WTC11 (cell line): ENCODE data around the gene CNPY4.
A peak's percentile ranks its signal among the peaks of the same experiment; 100 is the strongest.

ENCODE experiments used
- ARID4B ChIP-seq: sonication (generic); formaldehyde crosslinking; IDR thresholded peaks from 2 replicates; pipeline ENCODE4 v1.8.0; 2023; ENCODE audit warnings: missing genetic modification reagents, mild to moderate bottlenecking, borderline replicate concordance
- ATF6 ChIP-seq: sonication (generic); formaldehyde crosslinking; IDR thresholded peaks from 2 replicates; pipeline ENCODE4 v1.8.1; 2023; ENCODE audit warnings: mild to moderate bottlenecking, missing genetic modification reagents
- USF2 ChIP-seq: sonication (generic); formaldehyde crosslinking; IDR thresholded peaks from 2 replicates; pipeline ENCODE4 v1.8.1; 2023; ENCODE audit warnings: mild to moderate bottlenecking, missing genetic modification reagents, moderate library complexity
- TF ChIP-seq, protein P1 (sequence below): sonication (generic); formaldehyde crosslinking; IDR thresholded peaks from 2 replicates; pipeline ENCODE4 v1.8.1; 2023; ENCODE audit warnings: mild to moderate bottlenecking, missing genetic modification reagents, borderline replicate concordance
- TF ChIP-seq, protein P2 (sequence below): fragments of 200-600 bp; IDR thresholded peaks from 2 replicates; pipeline ENCODE4 v1.8.0; 2022; ENCODE audit warnings: antibody characterized with exemption
- TF ChIP-seq, protein P3 (sequence below): sonication (generic); formaldehyde crosslinking; IDR thresholded peaks from 2 replicates; pipeline ENCODE4 v1.8.0; 2022; ENCODE audit warnings: mild to moderate bottlenecking, missing genetic modification reagents
- TF ChIP-seq, protein P4 (sequence below): sonication (generic); formaldehyde crosslinking; IDR thresholded peaks from 2 replicates; pipeline ENCODE4 v1.8.0; 2022; ENCODE audit warnings: mild to moderate bottlenecking, missing genetic modification reagents
- TF ChIP-seq, protein P5 (sequence below): sonication (generic); formaldehyde crosslinking; IDR thresholded peaks from 2 replicates; pipeline ENCODE4 v1.8.0; 2022; ENCODE audit warnings: mild to moderate bottlenecking, missing genetic modification reagents
- TF ChIP-seq, protein P6 (sequence below): sonication (generic); formaldehyde crosslinking; IDR thresholded peaks from 2 replicates; pipeline ENCODE4 v1.8.1; 2022; ENCODE audit warnings: low read depth, mild to moderate bottlenecking, moderate library complexity, missing genetic modification reagents, borderline replicate concordance

GRCh38 chr7:100127866-100128636 lies 8.6 kb downstream of the CNPY4 start:
- TF ChIP-seq USF2 (CRISPR knock-in tag) (no peak), ARID4B (CRISPR knock-in tag) (no peak; the same call in 1 of the 2 replicates), ATF6 (CRISPR knock-in tag) (no peak)
- TF ChIP-seq, protein P1, sequence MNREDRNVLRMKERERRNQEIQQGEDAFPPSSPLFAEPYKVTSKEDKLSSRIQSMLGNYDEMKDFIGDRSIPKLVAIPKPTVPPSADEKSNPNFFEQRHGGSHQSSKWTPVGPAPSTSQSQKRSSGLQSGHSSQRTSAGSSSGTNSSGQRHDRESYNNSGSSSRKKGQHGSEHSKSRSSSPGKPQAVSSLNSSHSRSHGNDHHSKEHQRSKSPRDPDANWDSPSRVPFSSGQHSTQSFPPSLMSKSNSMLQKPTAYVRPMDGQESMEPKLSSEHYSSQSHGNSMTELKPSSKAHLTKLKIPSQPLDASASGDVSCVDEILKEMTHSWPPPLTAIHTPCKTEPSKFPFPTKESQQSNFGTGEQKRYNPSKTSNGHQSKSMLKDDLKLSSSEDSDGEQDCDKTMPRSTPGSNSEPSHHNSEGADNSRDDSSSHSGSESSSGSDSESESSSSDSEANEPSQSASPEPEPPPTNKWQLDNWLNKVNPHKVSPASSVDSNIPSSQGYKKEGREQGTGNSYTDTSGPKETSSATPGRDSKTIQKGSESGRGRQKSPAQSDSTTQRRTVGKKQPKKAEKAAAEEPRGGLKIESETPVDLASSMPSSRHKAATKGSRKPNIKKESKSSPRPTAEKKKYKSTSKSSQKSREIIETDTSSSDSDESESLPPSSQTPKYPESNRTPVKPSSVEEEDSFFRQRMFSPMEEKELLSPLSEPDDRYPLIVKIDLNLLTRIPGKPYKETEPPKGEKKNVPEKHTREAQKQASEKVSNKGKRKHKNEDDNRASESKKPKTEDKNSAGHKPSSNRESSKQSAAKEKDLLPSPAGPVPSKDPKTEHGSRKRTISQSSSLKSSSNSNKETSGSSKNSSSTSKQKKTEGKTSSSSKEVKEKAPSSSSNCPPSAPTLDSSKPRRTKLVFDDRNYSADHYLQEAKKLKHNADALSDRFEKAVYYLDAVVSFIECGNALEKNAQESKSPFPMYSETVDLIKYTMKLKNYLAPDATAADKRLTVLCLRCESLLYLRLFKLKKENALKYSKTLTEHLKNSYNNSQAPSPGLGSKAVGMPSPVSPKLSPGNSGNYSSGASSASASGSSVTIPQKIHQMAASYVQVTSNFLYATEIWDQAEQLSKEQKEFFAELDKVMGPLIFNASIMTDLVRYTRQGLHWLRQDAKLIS (CRISPR knock-in tag) = no peak
- TF ChIP-seq, protein P2, sequence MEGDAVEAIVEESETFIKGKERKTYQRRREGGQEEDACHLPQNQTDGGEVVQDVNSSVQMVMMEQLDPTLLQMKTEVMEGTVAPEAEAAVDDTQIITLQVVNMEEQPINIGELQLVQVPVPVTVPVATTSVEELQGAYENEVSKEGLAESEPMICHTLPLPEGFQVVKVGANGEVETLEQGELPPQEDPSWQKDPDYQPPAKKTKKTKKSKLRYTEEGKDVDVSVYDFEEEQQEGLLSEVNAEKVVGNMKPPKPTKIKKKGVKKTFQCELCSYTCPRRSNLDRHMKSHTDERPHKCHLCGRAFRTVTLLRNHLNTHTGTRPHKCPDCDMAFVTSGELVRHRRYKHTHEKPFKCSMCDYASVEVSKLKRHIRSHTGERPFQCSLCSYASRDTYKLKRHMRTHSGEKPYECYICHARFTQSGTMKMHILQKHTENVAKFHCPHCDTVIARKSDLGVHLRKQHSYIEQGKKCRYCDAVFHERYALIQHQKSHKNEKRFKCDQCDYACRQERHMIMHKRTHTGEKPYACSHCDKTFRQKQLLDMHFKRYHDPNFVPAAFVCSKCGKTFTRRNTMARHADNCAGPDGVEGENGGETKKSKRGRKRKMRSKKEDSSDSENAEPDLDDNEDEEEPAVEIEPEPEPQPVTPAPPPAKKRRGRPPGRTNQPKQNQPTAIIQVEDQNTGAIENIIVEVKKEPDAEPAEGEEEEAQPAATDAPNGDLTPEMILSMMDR = no peak
- TF ChIP-seq, protein P3, sequence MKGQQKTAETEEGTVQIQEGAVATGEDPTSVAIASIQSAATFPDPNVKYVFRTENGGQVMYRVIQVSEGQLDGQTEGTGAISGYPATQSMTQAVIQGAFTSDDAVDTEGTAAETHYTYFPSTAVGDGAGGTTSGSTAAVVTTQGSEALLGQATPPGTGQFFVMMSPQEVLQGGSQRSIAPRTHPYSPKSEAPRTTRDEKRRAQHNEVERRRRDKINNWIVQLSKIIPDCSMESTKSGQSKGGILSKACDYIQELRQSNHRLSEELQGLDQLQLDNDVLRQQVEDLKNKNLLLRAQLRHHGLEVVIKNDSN (CRISPR knock-in tag) = 0 out of 2 replicates have a peak, but pooled peaks have one; percentile 13
- TF ChIP-seq, protein P4, sequence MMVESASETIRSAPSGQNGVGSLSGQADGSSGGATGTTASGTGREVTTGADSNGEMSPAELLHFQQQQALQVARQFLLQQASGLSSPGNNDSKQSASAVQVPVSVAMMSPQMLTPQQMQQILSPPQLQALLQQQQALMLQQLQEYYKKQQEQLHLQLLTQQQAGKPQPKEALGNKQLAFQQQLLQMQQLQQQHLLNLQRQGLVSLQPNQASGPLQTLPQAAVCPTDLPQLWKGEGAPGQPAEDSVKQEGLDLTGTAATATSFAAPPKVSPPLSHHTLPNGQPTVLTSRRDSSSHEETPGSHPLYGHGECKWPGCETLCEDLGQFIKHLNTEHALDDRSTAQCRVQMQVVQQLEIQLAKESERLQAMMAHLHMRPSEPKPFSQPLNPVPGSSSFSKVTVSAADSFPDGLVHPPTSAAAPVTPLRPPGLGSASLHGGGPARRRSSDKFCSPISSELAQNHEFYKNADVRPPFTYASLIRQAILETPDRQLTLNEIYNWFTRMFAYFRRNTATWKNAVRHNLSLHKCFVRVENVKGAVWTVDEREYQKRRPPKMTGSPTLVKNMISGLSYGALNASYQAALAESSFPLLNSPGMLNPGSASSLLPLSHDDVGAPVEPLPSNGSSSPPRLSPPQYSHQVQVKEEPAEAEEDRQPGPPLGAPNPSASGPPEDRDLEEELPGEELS (CRISPR knock-in tag) = no peak
- TF ChIP-seq, protein P5, sequence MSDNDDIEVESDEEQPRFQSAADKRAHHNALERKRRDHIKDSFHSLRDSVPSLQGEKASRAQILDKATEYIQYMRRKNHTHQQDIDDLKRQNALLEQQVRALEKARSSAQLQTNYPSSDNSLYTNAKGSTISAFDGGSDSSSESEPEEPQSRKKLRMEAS (CRISPR knock-in tag) = no peak
- TF ChIP-seq, protein P6, sequence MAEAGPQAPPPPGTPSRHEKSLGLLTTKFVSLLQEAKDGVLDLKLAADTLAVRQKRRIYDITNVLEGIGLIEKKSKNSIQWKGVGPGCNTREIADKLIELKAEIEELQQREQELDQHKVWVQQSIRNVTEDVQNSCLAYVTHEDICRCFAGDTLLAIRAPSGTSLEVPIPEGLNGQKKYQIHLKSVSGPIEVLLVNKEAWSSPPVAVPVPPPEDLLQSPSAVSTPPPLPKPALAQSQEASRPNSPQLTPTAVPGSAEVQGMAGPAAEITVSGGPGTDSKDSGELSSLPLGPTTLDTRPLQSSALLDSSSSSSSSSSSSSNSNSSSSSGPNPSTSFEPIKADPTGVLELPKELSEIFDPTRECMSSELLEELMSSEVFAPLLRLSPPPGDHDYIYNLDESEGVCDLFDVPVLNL = no peak
